HG03457 (cell line): ENCODE data around the gene CLDND1.

Experiments used
- ATAC-seq: cut with Tn5 transposase; IDR thresholded peaks from one replicate; pipeline ENCODE4 v1.9.1; 2021; ENCODE audit warnings: moderate number of reproducible peaks; ENCODE audit not compliant: unreplicated experiment

CLDND1 gene

DNA sequence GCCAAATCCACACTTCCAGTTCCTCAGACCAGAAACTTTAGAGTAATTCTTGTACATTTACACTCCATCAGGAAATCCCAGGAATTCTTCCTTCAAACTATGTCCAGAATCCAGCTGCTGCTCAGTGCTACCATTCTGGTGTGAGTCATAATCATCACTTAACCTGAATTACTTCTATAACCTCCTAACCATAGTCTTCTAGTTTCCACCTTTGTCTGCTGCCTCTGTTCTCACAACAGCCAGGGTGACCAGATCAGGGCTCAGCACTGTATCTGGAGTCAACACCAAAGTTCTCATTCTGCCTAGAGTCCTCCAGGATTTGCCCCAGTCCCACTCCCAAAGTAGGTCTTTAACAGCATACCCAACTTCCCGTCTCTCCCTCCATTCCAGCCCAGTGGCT, 3.4 kb downstream of the CLDND1 start:
- no peak for ATAC-seq

- ATAC-seq, result no peak
Measured at GRCh38 chr3:98518816-98519215, 3.9 kb downstream of the CLDND1 start.

- no peak for ATAC-seq
Measured at GRCh38 chr3:98514948-98515347, 7.8 kb downstream of the CLDND1 start.

DNA sequence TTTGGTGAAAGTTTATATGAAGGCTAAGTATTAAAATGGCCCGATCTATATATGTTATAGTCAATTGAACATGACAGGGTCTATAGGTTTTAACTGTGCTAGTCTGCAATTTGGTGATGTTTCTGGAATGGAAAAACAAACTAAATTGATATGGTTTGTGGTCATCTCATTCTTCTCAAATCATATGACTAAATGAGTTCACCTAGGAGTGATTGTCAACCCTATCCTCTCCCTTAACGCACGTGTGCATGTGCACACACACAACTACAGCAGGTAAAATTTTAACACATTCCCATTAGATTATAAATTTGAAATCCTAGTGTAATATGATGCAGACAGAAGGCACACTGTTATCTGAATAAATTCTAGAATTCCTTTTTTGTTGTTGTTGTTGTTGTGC, 9.0 kb downstream of the CLDND1 start:
- no peak for ATAC-seq

- ATAC-seq, result no peak
Measured at GRCh38 chr3:98513091-98513511, 9.6 kb downstream of the CLDND1 start.

- ATAC-seq, result no peak
Measured at GRCh38 chr3:98512576-98512975, 10.1 kb downstream of the CLDND1 start.

DNA sequence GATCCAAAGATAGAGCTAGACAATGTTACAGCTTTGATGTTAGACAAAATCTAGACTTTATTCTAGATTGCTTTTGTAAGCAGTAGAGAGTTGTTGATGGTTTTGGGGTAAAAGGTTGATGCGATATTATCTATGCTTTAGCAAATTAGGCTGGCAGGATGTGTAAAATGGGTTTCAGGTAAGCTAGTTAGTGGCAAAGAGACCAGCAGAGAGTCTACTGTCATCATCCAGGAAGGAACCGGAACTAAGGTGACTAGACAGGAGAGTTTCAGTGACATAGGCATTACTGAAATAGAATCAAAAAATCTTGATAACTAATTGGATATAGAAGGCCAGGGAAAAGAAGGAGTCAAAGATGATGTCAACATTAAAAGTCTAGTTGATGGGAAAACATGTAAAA, 14.1 kb downstream of the CLDND1 start:
- no peak for ATAC-seq

- ATAC-seq, result no peak
Measured at GRCh38 chr3:98504539-98504938, 18.2 kb downstream of the CLDND1 start.

- no peak for ATAC-seq
Measured at GRCh38 chr3:98501863-98502576, 20.7 kb downstream of the CLDND1 start.

DNA sequence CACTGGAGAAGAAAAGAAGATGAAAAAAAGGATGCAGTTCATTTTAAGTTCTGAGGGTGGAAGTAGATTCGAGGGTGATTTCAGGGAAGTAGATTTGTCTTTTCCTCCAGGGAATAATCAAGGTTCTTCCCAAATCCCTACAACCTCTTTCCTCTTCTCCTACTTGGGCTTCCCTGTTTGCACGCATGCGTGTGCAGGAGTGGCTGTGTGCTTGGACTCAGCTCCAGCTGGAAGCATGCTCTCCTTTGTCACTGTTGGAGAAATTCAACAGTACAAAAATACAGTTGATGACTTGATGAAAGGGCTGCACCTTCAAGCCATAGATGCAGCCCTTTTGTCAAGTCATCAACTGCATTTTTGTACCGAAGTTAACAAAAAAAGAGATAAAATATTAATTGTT, 21.4 kb downstream of the CLDND1 start:
- ATAC-seq, result no peak

DNA sequence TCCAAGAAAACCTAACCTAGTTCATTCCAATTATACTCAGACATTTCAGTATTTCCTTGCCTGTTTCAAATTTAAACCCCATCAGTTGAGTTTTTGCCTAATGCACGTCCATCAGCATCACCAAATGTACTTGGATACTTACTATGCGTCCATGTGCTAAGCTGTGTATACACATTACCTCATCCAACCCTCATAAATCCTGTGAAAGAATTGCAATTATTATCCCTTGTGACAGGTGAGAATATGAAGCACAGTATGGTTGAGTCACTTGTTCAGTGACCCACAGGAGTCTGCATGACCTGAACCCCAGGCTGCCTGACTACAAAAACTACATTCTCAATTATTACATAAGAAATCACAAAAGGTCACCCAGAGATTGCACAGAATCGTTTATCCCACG, 22.7 kb downstream of the CLDND1 start:
- no peak for ATAC-seq

DNA sequence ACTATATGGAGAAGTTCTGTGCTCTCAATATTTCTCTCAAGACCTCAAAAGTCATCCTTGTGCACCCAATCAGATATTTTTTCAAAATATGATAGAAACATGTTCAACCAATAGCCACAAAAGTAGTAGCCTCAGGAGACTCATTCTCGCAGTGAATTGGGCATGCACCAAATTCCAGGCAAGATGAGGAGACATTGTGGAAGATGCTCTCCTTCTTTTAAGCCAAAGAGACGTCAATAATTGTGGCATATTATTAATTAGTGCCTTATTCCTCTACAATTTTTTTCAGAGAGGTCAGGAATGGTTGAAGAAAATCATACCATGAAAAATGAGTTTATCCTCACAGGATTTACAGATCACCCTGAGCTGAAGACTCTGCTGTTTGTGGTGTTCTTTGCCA, 25.3 kb downstream of the CLDND1 start, which contains the start of gene OR5K2:
Gene OR5K2, plus strand, starts transcription at position 301 of the 400 bp plus-strand sequence. Its CDS starts 0 bp downstream, at position 301.
- ATAC-seq, result no peak

GRCh38 chr3:98483626-98484025, 39.1 kb downstream of the CLDND1 start:
- ATAC-seq, result no peak

- no peak for ATAC-seq
Measured at GRCh38 chr3:98482717-98483482, 39.8 kb downstream of the CLDND1 start.
